OCI-LY1 (cell line): ENCODE results near the gene CTDSP1.

ENCODE experiments used
- EZH2 ChIP-seq: fragments of 200-600 bp; sonication (generic), shearing (Covaris generic); IDR thresholded peaks from 2 replicates; pipeline ENCODE4 v1.8.0; 2017; ENCODE audit warnings: borderline replicate concordance, mixed run types, mild to moderate bottlenecking, antibody characterized with exemption, low read length, moderate library complexity, mixed read lengths
- TF ChIP-seq, protein P1 (sequence below): fragments of 200-600 bp; sonication (generic), shearing (Covaris generic); IDR thresholded peaks from 2 replicates; pipeline ENCODE4 v1.5.1; 2017; ENCODE audit warnings: mild to moderate bottlenecking, antibody characterized with exemption, low read length, moderate library complexity, mixed read lengths

DNA sequence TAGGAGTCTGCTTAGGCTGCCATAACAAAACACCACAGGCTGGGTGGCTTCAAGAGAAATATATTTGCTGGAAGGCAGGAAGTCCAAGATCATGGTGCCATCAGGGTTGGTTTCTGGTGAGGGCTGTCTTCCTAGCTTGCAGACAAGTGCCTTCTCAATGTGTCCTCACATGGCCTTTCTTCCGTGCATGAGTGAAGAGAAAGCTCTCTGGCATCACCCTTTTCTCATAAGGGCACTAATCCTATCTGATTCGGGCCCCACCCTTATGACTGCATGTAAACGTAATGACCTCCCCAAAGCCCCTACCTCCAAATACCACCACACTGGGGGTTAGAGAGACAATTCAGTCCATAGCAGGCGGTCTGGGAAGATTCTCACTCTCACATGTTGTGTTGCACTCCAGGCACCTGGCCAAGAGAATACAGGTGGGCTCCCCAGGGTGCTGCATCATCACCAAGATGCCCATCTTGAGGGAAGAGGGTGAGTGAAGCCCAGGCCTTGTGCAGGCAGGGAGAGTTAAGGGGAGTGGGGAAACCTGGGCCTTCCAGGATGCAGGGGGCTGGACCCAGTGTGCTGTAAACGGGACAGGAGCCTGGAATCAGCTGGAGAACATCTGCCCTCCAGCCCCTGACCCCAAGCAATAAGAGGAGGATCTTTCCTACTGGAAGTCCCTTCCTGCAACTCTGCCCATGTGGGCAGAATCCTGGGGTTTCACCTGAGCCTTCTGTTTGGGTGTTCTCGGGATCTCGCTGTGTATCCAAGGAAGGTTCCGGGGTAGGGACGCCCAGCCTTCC, 32.9 kb upstream of the CTDSP1 start:
- no peak for TF ChIP-seq EZH2
- TF ChIP-seq, protein P1, sequence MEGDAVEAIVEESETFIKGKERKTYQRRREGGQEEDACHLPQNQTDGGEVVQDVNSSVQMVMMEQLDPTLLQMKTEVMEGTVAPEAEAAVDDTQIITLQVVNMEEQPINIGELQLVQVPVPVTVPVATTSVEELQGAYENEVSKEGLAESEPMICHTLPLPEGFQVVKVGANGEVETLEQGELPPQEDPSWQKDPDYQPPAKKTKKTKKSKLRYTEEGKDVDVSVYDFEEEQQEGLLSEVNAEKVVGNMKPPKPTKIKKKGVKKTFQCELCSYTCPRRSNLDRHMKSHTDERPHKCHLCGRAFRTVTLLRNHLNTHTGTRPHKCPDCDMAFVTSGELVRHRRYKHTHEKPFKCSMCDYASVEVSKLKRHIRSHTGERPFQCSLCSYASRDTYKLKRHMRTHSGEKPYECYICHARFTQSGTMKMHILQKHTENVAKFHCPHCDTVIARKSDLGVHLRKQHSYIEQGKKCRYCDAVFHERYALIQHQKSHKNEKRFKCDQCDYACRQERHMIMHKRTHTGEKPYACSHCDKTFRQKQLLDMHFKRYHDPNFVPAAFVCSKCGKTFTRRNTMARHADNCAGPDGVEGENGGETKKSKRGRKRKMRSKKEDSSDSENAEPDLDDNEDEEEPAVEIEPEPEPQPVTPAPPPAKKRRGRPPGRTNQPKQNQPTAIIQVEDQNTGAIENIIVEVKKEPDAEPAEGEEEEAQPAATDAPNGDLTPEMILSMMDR = no peak
